Measurements from ENCODE around the gene AKAP6. TPM values are rescaled to one million over a fixed set of nuclear protein-coding genes. Genes with fewer than 3 reads are reported as not detected.

AKAP6 gene
- total and polyA plus RNA-seq, 8 donors = 3.7 to 7.2 (median 6.0) TPM

GRCh38 chr14:32534145-32534544 lies 205.0 kb downstream of the AKAP6 start:
- H3K36me3 ChIP-seq = no peaks in the 10 kb centered on the region
- no peak for ATAC-seq
- DNase-seq = no peak
- H3K4me1 ChIP-seq = no peaks in the 10 kb centered on the region
- no peak overlapping the region for H3K4me3 ChIP-seq
- no peak overlapping the region for H3K27ac ChIP-seq
- H3K27me3 ChIP-seq = no peaks in the 10 kb centered on the region
- H3K9me3 ChIP-seq = no peaks in the 10 kb centered on the region
- no peak for TF ChIP-seq CTCF (IDR thresholded peaks at IDR 0.05)
- intact Hi-C loops (cut with DNase I) = no loop called here

GRCh38 chr14:32536175-32536574 lies 207.1 kb downstream of the AKAP6 start:
- H3K4me3 ChIP-seq = no peak overlapping the region
- no peaks in the 10 kb centered on the region for H3K4me1 ChIP-seq
- H3K36me3 ChIP-seq = no peaks in the 10 kb centered on the region
- no peak for ATAC-seq
- no peak for DNase-seq
- H3K9me3 ChIP-seq = no peaks in the 10 kb centered on the region
- H3K27ac ChIP-seq = no peak overlapping the region
- H3K27me3 ChIP-seq = no peaks in the 10 kb centered on the region
- intact Hi-C loops (cut with DNase I) = no loop called here
- TF ChIP-seq CTCF (IDR thresholded peaks at IDR 0.05) = no peak

- Histone ChIP-seq H3K36me3 (no peaks in the 10 kb centered on the region), H3K4me1 (no peaks in the 10 kb centered on the region), H3K4me3 (no peak overlapping the region), H3K27me3 (no peaks in the 10 kb centered on the region), H3K27ac (no peak overlapping the region), H3K9me3 (no peaks in the 10 kb centered on the region)
- ATAC-seq (no peak), DNase-seq (no peak)
- intact Hi-C loops (cut with DNase I) = no loop called here
- no peak for TF ChIP-seq CTCF (IDR thresholded peaks at IDR 0.05)
Observed at GRCh38 chr14:32537166-32537565, 208.1 kb downstream of the AKAP6 start.

GRCh38 chr14:32542507-32542906 lies 213.4 kb downstream of the AKAP6 start:
- H3K9me3 ChIP-seq = no peaks in the 10 kb centered on the region
- no peaks in the 10 kb centered on the region for H3K4me1 ChIP-seq
- H3K27ac ChIP-seq = no peak overlapping the region
- intact Hi-C loops (cut with DNase I) = no loop called here
- no peak for TF ChIP-seq CTCF (IDR thresholded peaks at IDR 0.05)
- H3K4me3 ChIP-seq = no peak overlapping the region
- DNase-seq (no peak), ATAC-seq (peak; percentile 25)
- no peaks in the 10 kb centered on the region for H3K36me3 ChIP-seq
- H3K27me3 ChIP-seq = no peaks in the 10 kb centered on the region

GRCh38 chr14:32545095-32545494 lies 216.0 kb downstream of the AKAP6 start:
- Histone ChIP-seq H3K9me3 (no peaks in the 10 kb centered on the region), H3K36me3 (no peaks in the 10 kb centered on the region), H3K27ac (no peak overlapping the region), H3K4me3 (no peak overlapping the region), H3K27me3 (no peaks in the 10 kb centered on the region), H3K4me1 (no peaks in the 10 kb centered on the region)
- DNase-seq (no peak), ATAC-seq (no peak)
- intact Hi-C loops (cut with DNase I) = no loop called here
- TF ChIP-seq CTCF (IDR thresholded peaks at IDR 0.05) = no peak
